WTC11 (cell line): ENCODE results near the gene MALAT1.
"Not testable (repeated sequence)": the region's sequence is repeated elsewhere in the genome, so short reads cannot be mapped to it uniquely, and the experiment has no call there.

Experiments used
- CREB1 ChIP-seq: sonication (generic); formaldehyde crosslinking; IDR thresholded peaks from 2 replicates; pipeline ENCODE4 v1.8.0; 2023; ENCODE audit warnings: mild to moderate bottlenecking, missing genetic modification reagents
- KAT7 ChIP-seq: sonication (generic); formaldehyde crosslinking; IDR thresholded peaks from 2 replicates; pipeline ENCODE4 v1.8.1; 2023; ENCODE audit warnings: missing genetic modification reagents, mild to moderate bottlenecking, borderline replicate concordance
- NR2C2 ChIP-seq: sonication (generic); formaldehyde crosslinking; IDR thresholded peaks from 2 replicates; pipeline ENCODE4 v1.8.0; 2022; ENCODE audit warnings: mild to moderate bottlenecking, missing genetic modification reagents
- ZNF317 ChIP-seq: sonication (generic); formaldehyde crosslinking; IDR thresholded peaks from 2 replicates; pipeline ENCODE4 v1.8.1; 2023; ENCODE audit warnings: low read depth, mild to moderate bottlenecking, moderate library complexity, missing genetic modification reagents, borderline replicate concordance
- TF ChIP-seq, protein P1 (sequence below): fragments of 200-600 bp; IDR thresholded peaks from 2 replicates; pipeline ENCODE4 v1.8.0; 2022; ENCODE audit warnings: antibody characterized with exemption
- TF ChIP-seq, protein P2 (sequence below): sonication (generic); formaldehyde crosslinking; IDR thresholded peaks from 2 replicates; pipeline ENCODE4 v1.8.0; 2022; ENCODE audit warnings: mild to moderate bottlenecking, missing genetic modification reagents
- TF ChIP-seq, protein P3 (sequence below): sonication (generic); formaldehyde crosslinking; IDR thresholded peaks from 2 replicates; pipeline ENCODE4 v1.8.1; 2022; ENCODE audit warnings: low read depth, missing genetic modification reagents, borderline replicate concordance
- TF ChIP-seq, protein P4 (sequence below): sonication (generic); formaldehyde crosslinking; IDR thresholded peaks from 2 replicates; pipeline ENCODE4 v1.8.0; 2022; ENCODE audit warnings: mild to moderate bottlenecking, missing genetic modification reagents
- TF ChIP-seq, protein P5 (sequence below): sonication (generic); formaldehyde crosslinking; IDR thresholded peaks from 2 replicates; pipeline ENCODE4 v1.8.0; 2023; ENCODE audit warnings: missing genetic modification reagents
- TF ChIP-seq, protein P6 (sequence below): sonication (generic); formaldehyde crosslinking; conservative IDR thresholded peaks from 2 replicates; pipeline ENCODE4 v1.8.1; 2022; ENCODE audit warnings: mild to moderate bottlenecking, missing genetic modification reagents
- TF ChIP-seq, protein P7 (sequence below): sonication (generic); formaldehyde crosslinking; IDR thresholded peaks from 2 replicates; pipeline ENCODE4 v1.8.0; 2022; ENCODE audit warnings: missing genetic modification reagents

DNA sequence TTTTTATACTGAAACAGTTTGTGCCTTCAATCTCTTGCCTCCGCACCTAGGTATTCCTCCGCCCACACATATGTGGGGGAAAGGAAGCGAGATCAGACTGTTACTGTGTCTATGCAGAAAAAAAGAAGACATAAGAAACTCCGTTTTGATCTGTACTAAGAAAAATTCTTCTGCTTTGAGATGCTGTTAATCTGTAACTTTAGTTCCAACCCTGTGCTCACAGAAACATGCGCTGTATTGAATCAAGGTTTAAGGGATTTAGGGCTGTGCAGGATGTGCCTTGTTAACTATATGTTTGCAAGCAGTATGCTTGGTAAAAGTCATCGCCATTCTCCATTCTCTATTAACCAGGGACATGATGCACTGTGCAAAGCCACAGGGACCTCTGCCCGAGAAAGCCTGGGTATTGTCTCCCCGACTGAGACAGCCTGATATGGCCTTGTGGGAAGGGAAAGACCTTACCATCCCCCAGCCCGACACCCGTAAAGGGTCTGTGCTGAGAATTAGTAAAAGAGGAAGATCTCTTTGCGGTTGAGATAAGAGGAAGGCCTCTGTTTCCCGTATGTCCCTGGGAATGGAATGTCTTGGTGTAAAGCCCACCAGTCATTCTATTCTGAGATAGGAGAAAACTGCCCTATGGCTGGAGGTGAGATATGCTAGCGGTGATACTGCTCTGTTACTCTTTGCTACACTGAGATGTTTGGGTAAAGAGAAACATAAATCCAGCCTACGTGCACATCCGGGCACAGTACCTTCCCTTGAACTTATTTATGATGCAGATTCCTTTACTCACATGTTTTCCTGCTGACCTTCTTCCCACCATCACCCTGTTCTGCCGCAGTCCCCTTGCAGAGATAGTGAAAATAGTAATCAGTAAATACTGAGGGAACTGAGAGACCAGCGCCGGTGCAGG is 24.1 kb downstream of the MALAT1 start:
- TF ChIP-seq, protein P1, sequence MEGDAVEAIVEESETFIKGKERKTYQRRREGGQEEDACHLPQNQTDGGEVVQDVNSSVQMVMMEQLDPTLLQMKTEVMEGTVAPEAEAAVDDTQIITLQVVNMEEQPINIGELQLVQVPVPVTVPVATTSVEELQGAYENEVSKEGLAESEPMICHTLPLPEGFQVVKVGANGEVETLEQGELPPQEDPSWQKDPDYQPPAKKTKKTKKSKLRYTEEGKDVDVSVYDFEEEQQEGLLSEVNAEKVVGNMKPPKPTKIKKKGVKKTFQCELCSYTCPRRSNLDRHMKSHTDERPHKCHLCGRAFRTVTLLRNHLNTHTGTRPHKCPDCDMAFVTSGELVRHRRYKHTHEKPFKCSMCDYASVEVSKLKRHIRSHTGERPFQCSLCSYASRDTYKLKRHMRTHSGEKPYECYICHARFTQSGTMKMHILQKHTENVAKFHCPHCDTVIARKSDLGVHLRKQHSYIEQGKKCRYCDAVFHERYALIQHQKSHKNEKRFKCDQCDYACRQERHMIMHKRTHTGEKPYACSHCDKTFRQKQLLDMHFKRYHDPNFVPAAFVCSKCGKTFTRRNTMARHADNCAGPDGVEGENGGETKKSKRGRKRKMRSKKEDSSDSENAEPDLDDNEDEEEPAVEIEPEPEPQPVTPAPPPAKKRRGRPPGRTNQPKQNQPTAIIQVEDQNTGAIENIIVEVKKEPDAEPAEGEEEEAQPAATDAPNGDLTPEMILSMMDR = not testable (repeated sequence)
- TF ChIP-seq, protein P2, sequence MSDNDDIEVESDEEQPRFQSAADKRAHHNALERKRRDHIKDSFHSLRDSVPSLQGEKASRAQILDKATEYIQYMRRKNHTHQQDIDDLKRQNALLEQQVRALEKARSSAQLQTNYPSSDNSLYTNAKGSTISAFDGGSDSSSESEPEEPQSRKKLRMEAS (CRISPR knock-in tag) = not testable (repeated sequence)
- TF ChIP-seq CREB1 (CRISPR knock-in tag); NR2C2; ZNF317 (CRISPR knock-in tag); KAT7 (CRISPR knock-in tag): not testable (repeated sequence)
- TF ChIP-seq, protein P3, sequence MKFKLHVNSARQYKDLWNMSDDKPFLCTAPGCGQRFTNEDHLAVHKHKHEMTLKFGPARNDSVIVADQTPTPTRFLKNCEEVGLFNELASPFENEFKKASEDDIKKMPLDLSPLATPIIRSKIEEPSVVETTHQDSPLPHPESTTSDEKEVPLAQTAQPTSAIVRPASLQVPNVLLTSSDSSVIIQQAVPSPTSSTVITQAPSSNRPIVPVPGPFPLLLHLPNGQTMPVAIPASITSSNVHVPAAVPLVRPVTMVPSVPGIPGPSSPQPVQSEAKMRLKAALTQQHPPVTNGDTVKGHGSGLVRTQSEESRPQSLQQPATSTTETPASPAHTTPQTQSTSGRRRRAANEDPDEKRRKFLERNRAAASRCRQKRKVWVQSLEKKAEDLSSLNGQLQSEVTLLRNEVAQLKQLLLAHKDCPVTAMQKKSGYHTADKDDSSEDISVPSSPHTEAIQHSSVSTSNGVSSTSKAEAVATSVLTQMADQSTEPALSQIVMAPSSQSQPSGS = not testable (repeated sequence)
- TF ChIP-seq, protein P4, sequence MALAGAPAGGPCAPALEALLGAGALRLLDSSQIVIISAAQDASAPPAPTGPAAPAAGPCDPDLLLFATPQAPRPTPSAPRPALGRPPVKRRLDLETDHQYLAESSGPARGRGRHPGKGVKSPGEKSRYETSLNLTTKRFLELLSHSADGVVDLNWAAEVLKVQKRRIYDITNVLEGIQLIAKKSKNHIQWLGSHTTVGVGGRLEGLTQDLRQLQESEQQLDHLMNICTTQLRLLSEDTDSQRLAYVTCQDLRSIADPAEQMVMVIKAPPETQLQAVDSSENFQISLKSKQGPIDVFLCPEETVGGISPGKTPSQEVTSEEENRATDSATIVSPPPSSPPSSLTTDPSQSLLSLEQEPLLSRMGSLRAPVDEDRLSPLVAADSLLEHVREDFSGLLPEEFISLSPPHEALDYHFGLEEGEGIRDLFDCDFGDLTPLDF (CRISPR knock-in tag) = not testable (repeated sequence)
- TF ChIP-seq, protein P5, sequence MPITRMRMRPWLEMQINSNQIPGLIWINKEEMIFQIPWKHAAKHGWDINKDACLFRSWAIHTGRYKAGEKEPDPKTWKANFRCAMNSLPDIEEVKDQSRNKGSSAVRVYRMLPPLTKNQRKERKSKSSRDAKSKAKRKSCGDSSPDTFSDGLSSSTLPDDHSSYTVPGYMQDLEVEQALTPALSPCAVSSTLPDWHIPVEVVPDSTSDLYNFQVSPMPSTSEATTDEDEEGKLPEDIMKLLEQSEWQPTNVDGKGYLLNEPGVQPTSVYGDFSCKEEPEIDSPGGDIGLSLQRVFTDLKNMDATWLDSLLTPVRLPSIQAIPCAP = not testable (repeated sequence)
- TF ChIP-seq, protein P6, sequence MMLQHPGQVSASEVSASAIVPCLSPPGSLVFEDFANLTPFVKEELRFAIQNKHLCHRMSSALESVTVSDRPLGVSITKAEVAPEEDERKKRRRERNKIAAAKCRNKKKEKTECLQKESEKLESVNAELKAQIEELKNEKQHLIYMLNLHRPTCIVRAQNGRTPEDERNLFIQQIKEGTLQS = not testable (repeated sequence)
- TF ChIP-seq, protein P7, sequence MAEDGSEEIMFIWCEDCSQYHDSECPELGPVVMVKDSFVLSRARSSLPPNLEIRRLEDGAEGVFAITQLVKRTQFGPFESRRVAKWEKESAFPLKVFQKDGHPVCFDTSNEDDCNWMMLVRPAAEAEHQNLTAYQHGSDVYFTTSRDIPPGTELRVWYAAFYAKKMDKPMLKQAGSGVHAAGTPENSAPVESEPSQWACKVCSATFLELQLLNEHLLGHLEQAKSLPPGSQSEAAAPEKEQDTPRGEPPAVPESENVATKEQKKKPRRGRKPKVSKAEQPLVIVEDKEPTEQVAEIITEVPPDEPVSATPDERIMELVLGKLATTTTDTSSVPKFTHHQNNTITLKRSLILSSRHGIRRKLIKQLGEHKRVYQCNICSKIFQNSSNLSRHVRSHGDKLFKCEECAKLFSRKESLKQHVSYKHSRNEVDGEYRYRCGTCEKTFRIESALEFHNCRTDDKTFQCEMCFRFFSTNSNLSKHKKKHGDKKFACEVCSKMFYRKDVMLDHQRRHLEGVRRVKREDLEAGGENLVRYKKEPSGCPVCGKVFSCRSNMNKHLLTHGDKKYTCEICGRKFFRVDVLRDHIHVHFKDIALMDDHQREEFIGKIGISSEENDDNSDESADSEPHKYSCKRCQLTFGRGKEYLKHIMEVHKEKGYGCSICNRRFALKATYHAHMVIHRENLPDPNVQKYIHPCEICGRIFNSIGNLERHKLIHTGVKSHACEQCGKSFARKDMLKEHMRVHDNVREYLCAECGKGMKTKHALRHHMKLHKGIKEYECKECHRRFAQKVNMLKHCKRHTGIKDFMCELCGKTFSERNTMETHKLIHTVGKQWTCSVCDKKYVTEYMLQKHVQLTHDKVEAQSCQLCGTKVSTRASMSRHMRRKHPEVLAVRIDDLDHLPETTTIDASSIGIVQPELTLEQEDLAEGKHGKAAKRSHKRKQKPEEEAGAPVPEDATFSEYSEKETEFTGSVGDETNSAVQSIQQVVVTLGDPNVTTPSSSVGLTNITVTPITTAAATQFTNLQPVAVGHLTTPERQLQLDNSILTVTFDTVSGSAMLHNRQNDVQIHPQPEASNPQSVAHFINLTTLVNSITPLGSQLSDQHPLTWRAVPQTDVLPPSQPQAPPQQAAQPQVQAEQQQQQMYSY (CRISPR knock-in tag) = not testable (repeated sequence)
